ENCODE measurements around the gene CEACAM4. TPM values are rescaled to one million over a fixed set of nuclear protein-coding genes. Genes with fewer than 3 reads are reported as not detected.
"Not testable (repeated sequence)": the region's sequence is repeated elsewhere in the genome, so short reads cannot be mapped to it uniquely, and the experiment has no call there.

Gene CEACAM4
- total RNA-seq, 1 donor from 2014 or later: not detected

GRCh38 chr19:41587101-41587837 is 39.6 kb downstream of the CEACAM4 start:
- DNase-seq (ENCODE audit: low spot score in 2 of 2) (no peak), FAIRE-seq (no peak)

GRCh38 chr19:41586064-41586463 is 40.8 kb downstream of the CEACAM4 start:
- FAIRE-seq: no peak
- DNase-seq (ENCODE audit: low spot score in 2 of 2): no peak

GRCh38 chr19:41584931-41585330 is 41.9 kb downstream of the CEACAM4 start:
- FAIRE-seq (no peak), DNase-seq (ENCODE audit: low spot score in 2 of 2) (no peak)

- FAIRE-seq (no peak), DNase-seq (ENCODE audit: low spot score in 2 of 2) (no peak)
These were observed 42.5 kb downstream of the CEACAM4 start for GRCh38 chr19:41584260-41584810.

GRCh38 chr19:41582577-41583182 is 44.2 kb downstream of the CEACAM4 start:
- FAIRE-seq; DNase-seq (ENCODE audit: low spot score in 2 of 2): not testable (repeated sequence)

- not testable (repeated sequence) for FAIRE-seq; DNase-seq (ENCODE audit: low spot score in 2 of 2)
These were observed 45.8 kb downstream of the CEACAM4 start for GRCh38 chr19:41581068-41581467.

GRCh38 chr19:41578886-41579285 is 48.0 kb downstream of the CEACAM4 start:
- FAIRE-seq: no peak
- no peak for DNase-seq (ENCODE audit: low spot score in 2 of 2)

- DNase-seq (ENCODE audit: low spot score in 2 of 2) (no peak), FAIRE-seq (no peak)
These were observed 49.0 kb downstream of the CEACAM4 start for GRCh38 chr19:41577833-41578232.

GRCh38 chr19:41577144-41577830 is 49.6 kb downstream of the CEACAM4 start:
- DNase-seq (ENCODE audit: low spot score in 2 of 2) (no peak), FAIRE-seq (no peak)

GRCh38 chr19:41575998-41576397 is 50.9 kb downstream of the CEACAM4 start, which contains the start of gene CEACAM21:
Gene CEACAM21, plus strand, starts transcription at chr19:41576166. Its CDS starts 109 bp downstream, at chr19:41576275.
- no peak for DNase-seq (ENCODE audit: low spot score in 2 of 2)
- FAIRE-seq: no peak

GRCh38 chr19:41570639-41571112 is 56.2 kb downstream of the CEACAM4 start:
- FAIRE-seq (no peak), DNase-seq (ENCODE audit: low spot score in 2 of 2) (peak in 1 of 2 donors; percentile 62)

- DNase-seq (ENCODE audit: low spot score in 2 of 2): no peak
- no peak for FAIRE-seq
These were observed 56.7 kb downstream of the CEACAM4 start for GRCh38 chr19:41570179-41570578.

GRCh38 chr19:41569481-41570150 is 57.3 kb downstream of the CEACAM4 start:
- FAIRE-seq (no peak), DNase-seq (ENCODE audit: low spot score in 2 of 2) (no peak)

Small RNA genes within 50 kb of the gene (small RNA-seq; reads per million reads assigned to genes)
- gene AC243960.4: not detected

Other genes with a start within 250 kb of the CEACAM4 start
- gene EXOSC5, start 229.7 kb downstream of the CEACAM4 start, total RNA-seq: 14.7 TPM
- 28.1 TPM for gene BCKDHA, start 229.3 kb downstream of the CEACAM4 start, total RNA-seq
- gene B3GNT8, start 199.7 kb downstream of the CEACAM4 start, total RNA-seq: 2.0 TPM
- gene DMAC2, start 187.2 kb downstream of the CEACAM4 start, total RNA-seq: 15.5 TPM
- gene ERICH4, start 183.9 kb downstream of the CEACAM4 start, total RNA-seq: not detected
- gene CEACAM21, start 50.9 kb downstream of the CEACAM4 start, total RNA-seq: 1.2 TPM
- gene CEACAM7, start 61.2 kb upstream of the CEACAM4 start, total RNA-seq: not detected
- not detected for gene CEACAM5, start 81.6 kb upstream of the CEACAM4 start, total RNA-seq
- not detected for gene CEACAM6, start 128.5 kb upstream of the CEACAM4 start, total RNA-seq
- gene CEACAM3, start 169.5 kb upstream of the CEACAM4 start, total RNA-seq: not detected
- not detected for gene LYPD4, start 217.6 kb upstream of the CEACAM4 start, total RNA-seq
- not detected for gene DMRTC2, start 218.0 kb upstream of the CEACAM4 start, total RNA-seq
- 395 TPM for gene RPS19, start 233.2 kb upstream of the CEACAM4 start, total RNA-seq

Data from frontal cortex (tissue), 4 donors.